K562 (cell line): ENCODE measurements around the gene EYA2. TPM values are rescaled to one million over a fixed set of nuclear protein-coding genes. Genes with fewer than 3 reads are reported as not detected.
A peak's percentile ranks its signal among the peaks of the same experiment; 100 is the strongest.

Source experiments
- ATF3 ChIP-seq, 2 experiments: fragments of 450-650 bp in 1 of 2; sonication (generic) in 1 of 2; formaldehyde crosslinking in 1 of 2; IDR thresholded peaks in 1 of 2; conservative IDR thresholded peaks in 1 of 2; 2 replicates each; pipeline versions ENCODE4 v1.6.1 to v1.8.1; 2016 to 2023; ENCODE audit warnings: mild to moderate bottlenecking in 2 of 2, moderate library complexity in 2 of 2, inconsistent platforms in 1 of 2, missing genetic modification reagents in 1 of 2
- BHLHE40 ChIP-seq: IDR thresholded peaks from 2 replicates; pipeline ENCODE4 v1.6.1; 2011; ENCODE audit warnings: low read length, improper control_type of control experiment
- CBFA2T2 ChIP-seq: fragments of 450-650 bp; conservative IDR thresholded peaks from 2 replicates; pipeline ENCODE4 v1.6.1; 2017; ENCODE audit warnings: mild to moderate bottlenecking
- CBX2 ChIP-seq: fragments of 200-600 bp; sonication (generic); IDR thresholded peaks from one replicate; pipeline ENCODE4 v1.6.1; 2012; ENCODE audit warnings: mild to moderate bottlenecking, low read length, inconsistent platforms; ENCODE audit not compliant: insufficient read depth, poor library complexity, severe bottlenecking
- FOXJ2 ChIP-seq: fragments of 200-800 bp; sonication (Bioruptor generic); IDR thresholded peaks from 2 replicates; pipeline ENCODE4 v1.6.1; 2016; ENCODE audit warnings: missing genetic modification characterization, missing compliant biosample characterization
- FOXJ3 ChIP-seq: sonication (generic); formaldehyde crosslinking; IDR thresholded peaks from 2 replicates; pipeline ENCODE4 v1.4.0; 2020; ENCODE audit warnings: mild to moderate bottlenecking, missing genetic modification reagents
- FOXK1 ChIP-seq: sonication (generic); formaldehyde crosslinking; IDR thresholded peaks from 2 replicates; pipeline ENCODE4 v1.8.0; 2022; ENCODE audit warnings: missing genetic modification reagents, mild to moderate bottlenecking, borderline replicate concordance
- GABPB1 ChIP-seq: sonication (generic); formaldehyde crosslinking; IDR thresholded peaks from 2 replicates; pipeline ENCODE4 v1.8.0; 2022; ENCODE audit warnings: mild to moderate bottlenecking, missing genetic modification reagents
- HDAC8 ChIP-seq: fragments of 450-650 bp; IDR thresholded peaks from 2 replicates; pipeline ENCODE4 v1.6.1; 2016; ENCODE audit warnings: mild to moderate bottlenecking, missing genetic modification characterization, moderate library complexity, missing compliant biosample characterization
- ILF3 ChIP-seq: fragments of 450-650 bp; IDR thresholded peaks from 2 replicates; pipeline ENCODE4 v1.6.1; 2018; ENCODE audit warnings: antibody characterized with exemption, mild to moderate bottlenecking, moderate library complexity, borderline replicate concordance
- MEIS2 ChIP-seq: fragments of 450-650 bp; IDR thresholded peaks from 2 replicates; pipeline ENCODE4 v1.6.1; 2014; ENCODE audit warnings: mild to moderate bottlenecking; ENCODE audit not compliant: partially characterized antibody
- NCOA6 ChIP-seq: fragments of 450-650 bp; IDR thresholded peaks from 2 replicates; pipeline ENCODE4 v1.6.1; 2017; ENCODE audit warnings: mild to moderate bottlenecking
- NR2C1 ChIP-seq, 2 experiments: fragments of 450-650 bp; IDR thresholded peaks; 2 replicates each; pipeline ENCODE4 v1.6.1; 2017; ENCODE audit warnings: mild to moderate bottlenecking in 2 of 2, antibody characterized with exemption in 1 of 2, inconsistent platforms in 1 of 2, missing compliant biosample characterization in 1 of 2, missing genetic modification characterization in 1 of 2
- POLR2AphosphoS5 ChIP-seq: IDR thresholded peaks from 2 replicates; pipeline ENCODE4 v1.6.1; 2011; ENCODE audit warnings: mild to moderate bottlenecking, low read depth, low read length, moderate library complexity; ENCODE audit not compliant: control insufficient read depth, insufficient read depth
- POLR3A ChIP-seq: IDR thresholded peaks from 2 replicates; pipeline ENCODE4 v1.6.1; 2011; ENCODE audit warnings: borderline replicate concordance, mild to moderate bottlenecking, moderate library complexity; ENCODE audit not compliant: insufficient read length, insufficient read depth; ENCODE audit errors: extremely low read depth
- RCOR1 ChIP-seq, 2 experiments: IDR thresholded peaks; 2 replicates each; pipeline ENCODE4 v1.6.1; 2012; ENCODE audit warnings: low read depth in 2 of 2, low read length in 2 of 2, borderline replicate concordance in 1 of 2, improper control_type of control experiment in 1 of 2
- SMARCA5 ChIP-seq: fragments of 450-650 bp; IDR thresholded peaks from 2 replicates; pipeline ENCODE4 v1.6.1; 2016
- TFAM ChIP-seq: fragments of 250-450 bp; sonication (Bioruptor Pico); conservative IDR thresholded peaks from 2 replicates; pipeline ENCODE4 v1.5.0; 2021; ENCODE audit warnings: mild to moderate bottlenecking, moderate library complexity
- ZKSCAN8 ChIP-seq: fragments of 200-800 bp; sonication (Bioruptor generic); IDR thresholded peaks from 2 replicates; pipeline ENCODE4 v1.6.1; 2016; ENCODE audit warnings: missing genetic modification characterization, missing compliant biosample characterization
- ZNF232 ChIP-seq: sonication (generic); formaldehyde crosslinking; IDR thresholded peaks from 2 replicates; pipeline ENCODE4 v1.8.0; 2022; ENCODE audit warnings: mild to moderate bottlenecking, missing genetic modification reagents
- ZNF586 ChIP-seq: fragments of 450-650 bp; formaldehyde crosslinking; conservative IDR thresholded peaks from 2 replicates; pipeline ENCODE4 v1.4.0; 2020; ENCODE audit warnings: mild to moderate bottlenecking, moderate library complexity
- polyA plus RNA-seq, 8 experiments: library from polyadenylated mRNA; depleted of rRNA in 4 of 8; stranded (reverse) in 5 of 8; unstranded in 3 of 8; fragments of >200 nt; fragmentation: Nextera tagmentation in 2 of 8; fragmentation: Illumina TruSeq in 1 of 8; extraction: Ambion mirVana in 2 of 8; extraction: Trizol in 1 of 8; gene quantifications; 2 replicates each; pipeline versions ENCODE4 v1.2.1 to v1.2.3, GENCODE V29; 2011 to 2014; ENCODE audit warnings: inconsistent platforms in 1 of 8, missing spikeins in 1 of 8
- total RNA-seq, 7 experiments: library from RNA; depleted of rRNA in 6 of 7; stranded (reverse); fragments of >200 nt in 6 of 7; fragmentation: Illumina TruSeq in 2 of 7; extraction: Trizol in 2 of 7; gene quantifications; 2 replicates each; pipeline versions ENCODE4 v1.2.1 to v1.2.3, GENCODE V29; 2011 to 2021; ENCODE audit warnings: low replicate concordance in 1 of 7
- TF ChIP-seq, protein P1 (sequence below): sonication (generic); formaldehyde crosslinking; IDR thresholded peaks from 2 replicates; pipeline ENCODE4 v1.8.0; 2023; ENCODE audit warnings: mild to moderate bottlenecking, missing genetic modification reagents
- TF ChIP-seq, protein P2 (sequence below): sonication (generic); formaldehyde crosslinking; IDR thresholded peaks from 2 replicates; pipeline ENCODE4 v1.8.0; 2022; ENCODE audit warnings: mild to moderate bottlenecking, low read depth, missing genetic modification reagents
- TF ChIP-seq, protein P3 (sequence below): fragments of 250-450 bp; sonication (Bioruptor Pico); IDR thresholded peaks from 2 replicates; pipeline ENCODE4 v1.8.0; 2021; ENCODE audit warnings: borderline replicate concordance, mild to moderate bottlenecking, moderate library complexity; ENCODE audit not compliant: poor library complexity, severe bottlenecking

The EYA2 gene
- total and polyA plus RNA-seq, 9 of the 15 experiments (the other 6 are each of a cell fraction or from before 2014, with no cell fraction given), result 0.03 TPM; not detected in 8

DNA sequence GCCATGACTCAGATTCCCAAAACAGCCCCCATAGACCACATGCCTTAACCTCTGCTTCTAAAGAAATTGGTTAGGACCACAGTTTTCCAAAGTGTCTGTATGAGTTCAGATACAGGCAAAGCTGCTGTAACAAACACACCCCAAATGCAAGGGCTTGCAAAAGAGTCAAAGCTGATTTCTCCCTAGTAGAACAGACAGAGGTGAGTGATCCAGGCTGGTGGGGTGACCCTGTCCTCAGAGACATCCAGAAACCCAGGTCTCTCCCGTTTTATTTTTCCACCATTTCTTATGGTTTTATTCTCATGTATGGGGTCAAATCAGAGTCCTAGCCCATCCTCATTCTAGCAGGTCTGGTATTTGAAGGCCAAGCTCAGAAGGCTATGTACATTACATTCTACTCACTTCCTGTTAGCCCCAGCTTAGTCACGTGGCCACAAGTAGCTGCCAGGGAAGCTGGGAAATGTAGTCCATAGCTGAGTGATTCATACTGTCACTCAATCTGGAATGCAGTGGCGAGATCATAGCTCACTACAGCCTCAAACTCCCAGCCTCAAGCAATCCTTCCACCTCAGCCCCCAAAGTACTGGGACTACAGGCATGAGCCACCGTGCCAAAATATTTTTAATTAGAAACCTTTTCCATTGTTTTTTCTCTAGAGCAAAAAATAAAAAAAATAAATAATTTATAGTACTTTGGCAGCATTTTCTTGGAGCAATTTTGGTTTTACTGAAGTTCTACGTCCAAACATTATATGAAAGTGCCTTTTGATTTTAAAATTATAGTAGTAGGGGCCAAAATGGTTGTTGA, 286.6 kb downstream of the EYA2 start (continued):
- TF ChIP-seq, protein P1, sequence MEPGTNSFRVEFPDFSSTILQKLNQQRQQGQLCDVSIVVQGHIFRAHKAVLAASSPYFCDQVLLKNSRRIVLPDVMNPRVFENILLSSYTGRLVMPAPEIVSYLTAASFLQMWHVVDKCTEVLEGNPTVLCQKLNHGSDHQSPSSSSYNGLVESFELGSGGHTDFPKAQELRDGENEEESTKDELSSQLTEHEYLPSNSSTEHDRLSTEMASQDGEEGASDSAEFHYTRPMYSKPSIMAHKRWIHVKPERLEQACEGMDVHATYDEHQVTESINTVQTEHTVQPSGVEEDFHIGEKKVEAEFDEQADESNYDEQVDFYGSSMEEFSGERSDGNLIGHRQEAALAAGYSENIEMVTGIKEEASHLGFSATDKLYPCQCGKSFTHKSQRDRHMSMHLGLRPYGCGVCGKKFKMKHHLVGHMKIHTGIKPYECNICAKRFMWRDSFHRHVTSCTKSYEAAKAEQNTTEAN (CRISPR knock-in tag), result no peak
- TF ChIP-seq FOXJ3 (CRISPR knock-in tag), result no peak
- no peak for TF ChIP-seq TFAM (CRISPR knock-in tag)
- TF ChIP-seq HDAC8 (tag), result no peak
- TF ChIP-seq ATF3 (IDR thresholded peaks at IDR 0.05), result peak; percentile 56
- TF ChIP-seq ATF3 (CRISPR knock-in tag; conservative IDR thresholded peaks at IDR 0.05), result no peak
- no peak for TF ChIP-seq POLR2AphosphoS5
- TF ChIP-seq FOXJ2 (tag), result no peak
- TF ChIP-seq CBFA2T2, result peak; percentile 79
- TF ChIP-seq, protein P2, sequence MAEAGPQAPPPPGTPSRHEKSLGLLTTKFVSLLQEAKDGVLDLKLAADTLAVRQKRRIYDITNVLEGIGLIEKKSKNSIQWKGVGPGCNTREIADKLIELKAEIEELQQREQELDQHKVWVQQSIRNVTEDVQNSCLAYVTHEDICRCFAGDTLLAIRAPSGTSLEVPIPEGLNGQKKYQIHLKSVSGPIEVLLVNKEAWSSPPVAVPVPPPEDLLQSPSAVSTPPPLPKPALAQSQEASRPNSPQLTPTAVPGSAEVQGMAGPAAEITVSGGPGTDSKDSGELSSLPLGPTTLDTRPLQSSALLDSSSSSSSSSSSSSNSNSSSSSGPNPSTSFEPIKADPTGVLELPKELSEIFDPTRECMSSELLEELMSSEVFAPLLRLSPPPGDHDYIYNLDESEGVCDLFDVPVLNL (CRISPR knock-in tag), result no peak
- TF ChIP-seq CBX2, result no peak
- no peak for TF ChIP-seq NCOA6
- peak; percentile 45; the same call in 1 of the 2 replicates for TF ChIP-seq NR2C1 (IDR thresholded peaks at IDR 0.05)
- TF ChIP-seq NR2C1 (tag; IDR thresholded peaks at IDR 0.05), result 0 out of 2 replicates have a peak, but pooled peaks have one; percentile 45
- TF ChIP-seq GABPB1 (CRISPR knock-in tag), result peak; percentile 83
- TF ChIP-seq ZKSCAN8 (CRISPR knock-in tag), result no peak
- TF ChIP-seq POLR3A, result no peak
- TF ChIP-seq MEIS2, result peak; percentile 79
- TF ChIP-seq, protein P3, sequence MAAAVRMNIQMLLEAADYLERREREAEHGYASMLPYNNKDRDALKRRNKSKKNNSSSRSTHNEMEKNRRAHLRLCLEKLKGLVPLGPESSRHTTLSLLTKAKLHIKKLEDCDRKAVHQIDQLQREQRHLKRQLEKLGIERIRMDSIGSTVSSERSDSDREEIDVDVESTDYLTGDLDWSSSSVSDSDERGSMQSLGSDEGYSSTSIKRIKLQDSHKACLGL, result no peak
- no peak for TF ChIP-seq ILF3
- TF ChIP-seq RCOR1 (IDR thresholded peaks at IDR 0.05; ENCODE audit: borderline replicate concordance in 1 of 2, low read depth in 2 of 2, low read length in 2 of 2), result no peak
- TF ChIP-seq BHLHE40, result peak; percentile 40; the same call in 1 of the 2 replicates
- TF ChIP-seq SMARCA5, result no peak
- TF ChIP-seq FOXK1, result no peak
- TF ChIP-seq ZNF586 (CRISPR knock-in tag), result no peak
- no peak for TF ChIP-seq ZNF232 (CRISPR knock-in tag)
